Femur (tissue), 1 donor: Measurements from ENCODE around the gene CPTP.
A peak's percentile ranks its signal among the peaks of the same experiment; 100 is the strongest.
"Not testable (repeated sequence)": the region's sequence is repeated elsewhere in the genome, so short reads cannot be mapped to it uniquely, and the experiment has no call there.

Experiments
- DNase-seq: peaks from one replicate; pipeline ENCODE4 v3.0.0-alpha.2; 2017

Gene CPTP

DNA sequence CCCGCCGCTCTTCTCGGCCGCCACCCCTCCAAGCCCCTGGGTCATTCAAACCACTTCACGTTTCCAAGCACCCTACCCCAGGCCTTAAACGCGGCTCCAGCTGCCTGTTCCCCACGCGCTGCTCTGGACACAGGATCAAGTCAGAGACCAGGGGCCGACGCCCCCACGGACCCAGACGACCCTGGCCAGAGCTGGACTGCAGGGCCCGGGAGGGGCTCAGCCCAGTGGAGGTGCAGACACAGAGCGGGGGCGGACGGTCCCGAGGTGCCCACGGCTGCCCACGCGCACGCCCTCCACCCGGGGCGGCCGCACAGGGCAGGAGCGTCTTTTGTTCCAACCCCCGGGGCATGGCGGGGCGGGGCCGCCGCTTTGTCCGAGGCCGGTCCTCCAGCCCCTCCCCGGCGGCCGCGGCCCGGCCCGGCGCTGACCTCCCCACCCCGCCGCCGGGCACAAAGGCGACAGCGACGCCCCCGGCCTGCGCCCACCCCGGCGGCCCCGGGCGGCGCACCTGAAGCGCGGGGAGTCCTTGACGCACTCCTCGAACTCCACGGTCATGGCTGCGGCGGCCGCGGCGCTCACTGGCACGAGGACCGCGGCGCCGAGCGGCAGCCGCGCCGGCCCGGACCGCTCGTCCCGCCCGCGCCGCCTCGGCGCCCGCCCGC, 17.2 kb upstream of the CPTP start:
- no peak for DNase-seq

DNA sequence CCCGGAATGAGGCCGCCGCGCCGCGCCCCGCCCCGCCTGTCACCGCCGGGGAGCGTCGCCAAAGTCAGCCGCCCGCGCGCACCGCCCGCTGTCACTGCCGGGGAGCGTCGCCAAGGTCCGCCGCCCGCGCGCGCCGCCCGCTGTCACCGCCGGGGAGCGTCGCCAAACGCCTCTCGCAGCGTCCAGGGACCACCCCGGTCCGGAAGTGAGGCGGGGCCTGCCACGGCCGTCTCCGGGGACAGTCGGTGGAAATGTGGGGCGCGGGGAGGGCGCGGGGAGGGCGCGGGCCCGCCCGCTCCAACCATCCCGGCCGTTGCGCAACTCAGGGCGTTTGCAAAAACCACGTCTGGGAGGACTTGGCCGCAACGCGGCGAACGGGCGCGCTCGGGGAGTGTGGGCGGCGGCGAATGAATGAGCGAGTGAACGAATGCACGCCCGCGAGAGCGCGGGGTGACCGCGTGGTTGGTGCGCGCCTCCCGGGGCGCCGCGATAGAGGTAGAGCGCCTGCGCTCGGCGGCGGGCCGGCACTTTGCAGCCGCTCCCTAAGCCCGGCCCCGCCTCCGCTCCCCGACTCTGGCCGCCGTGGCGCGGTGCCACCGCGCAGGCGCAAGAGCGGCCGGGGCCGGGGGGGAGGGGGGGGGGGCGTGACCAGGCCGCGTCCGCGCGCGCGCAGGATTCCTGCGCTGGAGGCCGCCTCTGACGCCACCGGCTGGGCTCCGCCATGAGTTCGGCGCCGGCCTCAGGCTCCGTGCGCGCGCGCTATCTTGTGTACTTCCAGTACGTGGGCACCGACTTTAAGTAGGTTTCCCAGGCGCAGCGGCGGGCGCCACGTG, 16.5 kb upstream of the CPTP start, which contains the start of the genes ACAP3 and PUSL1:
ACAP3 (minus strand) TSS at position 8 of the 833 bp plus-strand sequence. CDS start 115 bp downstream, outside the sequence.
PUSL1 (plus strand) TSS at position 675 of the 833 bp plus-strand sequence; CDS start at position 722, 47 bp downstream.
- peak; percentile 93 for DNase-seq

DNA sequence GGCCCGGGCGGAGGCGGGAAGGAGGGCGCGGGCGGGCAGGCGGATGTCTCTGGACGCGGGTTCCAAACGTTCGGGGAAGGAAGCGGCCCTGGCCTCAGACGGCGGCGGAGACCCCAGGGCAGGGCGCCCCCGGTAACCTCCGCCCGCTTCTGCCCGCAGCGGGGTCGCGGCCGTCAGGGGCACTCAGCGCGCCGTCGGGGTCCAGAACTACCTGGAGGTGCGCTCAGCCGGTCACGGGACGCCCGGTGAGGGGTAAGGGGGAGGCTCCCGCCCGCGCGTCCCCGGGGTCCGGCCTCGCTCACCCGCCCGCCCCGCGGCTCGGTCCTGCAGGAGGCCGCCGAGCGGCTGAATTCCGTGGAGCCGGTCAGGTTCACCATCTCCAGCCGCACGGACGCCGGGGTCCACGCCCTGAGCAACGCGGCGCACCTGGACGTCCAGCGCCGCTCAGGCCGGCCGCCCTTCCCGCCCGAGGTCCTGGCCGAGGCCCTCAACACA, 15.8 kb upstream of the CPTP start:
- DNase-seq = no peak

DNA sequence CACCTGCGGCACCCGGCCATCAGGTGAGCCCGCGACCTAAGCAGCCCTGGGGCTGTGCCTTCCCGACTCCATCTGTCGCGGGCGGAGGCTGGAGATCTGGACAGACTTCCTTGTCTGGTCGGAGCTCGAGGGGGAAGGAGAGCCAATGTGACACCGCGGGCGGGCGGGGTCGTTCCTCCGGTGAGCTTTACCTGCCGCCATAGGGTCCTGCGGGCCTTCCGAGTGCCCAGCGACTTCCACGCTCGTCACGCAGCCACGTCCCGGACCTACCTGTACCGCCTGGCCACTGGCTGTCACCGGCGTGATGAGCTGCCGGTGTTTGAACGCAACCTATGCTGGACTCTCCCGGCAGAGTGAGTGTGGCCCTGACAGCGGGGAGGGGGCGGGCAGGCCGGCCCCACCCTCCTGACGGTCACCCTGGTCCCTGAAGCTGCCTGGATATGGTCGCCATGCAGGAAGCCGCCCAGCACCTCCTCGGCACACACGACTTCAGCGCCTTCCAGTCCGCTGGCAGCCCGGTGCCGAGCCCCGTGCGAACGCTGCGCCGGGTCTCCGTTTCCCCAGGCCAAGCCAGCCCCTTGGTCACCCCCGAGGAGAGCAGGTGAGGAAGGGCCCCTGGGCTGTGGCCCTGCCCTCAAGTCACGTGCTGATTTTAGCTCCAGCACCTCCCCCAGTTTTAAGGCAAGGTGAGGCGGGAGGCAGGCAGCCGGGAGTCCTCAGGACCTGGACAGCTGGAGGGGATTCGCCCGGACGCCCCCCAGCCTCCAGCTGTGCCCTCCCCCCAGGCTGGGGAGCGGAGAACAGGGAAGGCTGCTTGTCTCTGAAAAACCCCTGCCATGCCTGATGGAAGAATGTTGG, 15.1 kb upstream of the CPTP start:
- no peak for DNase-seq

DNA sequence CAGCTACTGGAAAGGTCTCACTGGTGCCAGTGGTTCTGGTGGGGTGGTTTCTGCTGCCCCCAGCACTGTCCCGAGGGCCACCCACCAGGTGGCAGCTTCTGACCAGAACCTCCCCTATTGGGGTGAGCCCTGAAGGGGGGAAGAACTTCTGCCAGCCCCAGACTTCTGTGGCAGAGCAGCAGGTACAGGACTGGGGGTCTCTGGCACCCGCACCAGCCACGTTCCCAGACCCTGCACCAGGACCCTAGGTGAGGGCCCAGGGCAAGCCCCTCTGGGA, 14.6 kb upstream of the CPTP start:
- no peak for DNase-seq

DNA sequence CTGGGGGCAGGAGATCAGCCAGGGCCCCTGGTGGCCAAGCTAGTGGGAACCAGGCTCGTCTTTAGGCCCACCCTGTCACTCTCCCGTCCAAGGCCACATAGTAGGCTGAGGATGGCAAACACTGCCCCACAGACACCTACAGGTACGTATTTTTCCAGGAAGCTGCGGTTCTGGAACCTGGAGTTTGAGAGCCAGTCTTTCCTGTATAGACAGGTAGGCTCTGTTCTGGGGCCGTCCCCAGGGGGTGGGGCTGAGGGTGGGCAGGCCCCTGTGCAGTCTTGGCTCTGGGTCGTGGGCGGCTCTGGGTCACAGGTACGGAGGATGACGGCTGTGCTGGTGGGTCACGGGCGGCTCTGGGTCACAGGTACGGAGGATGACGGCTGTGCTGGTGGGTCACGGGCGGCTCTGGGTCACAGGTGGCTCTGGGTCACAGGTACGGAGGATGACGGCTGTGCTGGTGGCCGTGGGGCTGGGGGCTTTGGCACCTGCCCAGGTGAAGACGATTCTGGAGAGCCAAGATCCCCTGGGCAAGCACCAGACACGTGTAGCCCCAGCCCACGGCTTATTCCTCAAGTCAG, 14.0 kb upstream of the CPTP start:
- DNase-seq = no peak

DNA sequence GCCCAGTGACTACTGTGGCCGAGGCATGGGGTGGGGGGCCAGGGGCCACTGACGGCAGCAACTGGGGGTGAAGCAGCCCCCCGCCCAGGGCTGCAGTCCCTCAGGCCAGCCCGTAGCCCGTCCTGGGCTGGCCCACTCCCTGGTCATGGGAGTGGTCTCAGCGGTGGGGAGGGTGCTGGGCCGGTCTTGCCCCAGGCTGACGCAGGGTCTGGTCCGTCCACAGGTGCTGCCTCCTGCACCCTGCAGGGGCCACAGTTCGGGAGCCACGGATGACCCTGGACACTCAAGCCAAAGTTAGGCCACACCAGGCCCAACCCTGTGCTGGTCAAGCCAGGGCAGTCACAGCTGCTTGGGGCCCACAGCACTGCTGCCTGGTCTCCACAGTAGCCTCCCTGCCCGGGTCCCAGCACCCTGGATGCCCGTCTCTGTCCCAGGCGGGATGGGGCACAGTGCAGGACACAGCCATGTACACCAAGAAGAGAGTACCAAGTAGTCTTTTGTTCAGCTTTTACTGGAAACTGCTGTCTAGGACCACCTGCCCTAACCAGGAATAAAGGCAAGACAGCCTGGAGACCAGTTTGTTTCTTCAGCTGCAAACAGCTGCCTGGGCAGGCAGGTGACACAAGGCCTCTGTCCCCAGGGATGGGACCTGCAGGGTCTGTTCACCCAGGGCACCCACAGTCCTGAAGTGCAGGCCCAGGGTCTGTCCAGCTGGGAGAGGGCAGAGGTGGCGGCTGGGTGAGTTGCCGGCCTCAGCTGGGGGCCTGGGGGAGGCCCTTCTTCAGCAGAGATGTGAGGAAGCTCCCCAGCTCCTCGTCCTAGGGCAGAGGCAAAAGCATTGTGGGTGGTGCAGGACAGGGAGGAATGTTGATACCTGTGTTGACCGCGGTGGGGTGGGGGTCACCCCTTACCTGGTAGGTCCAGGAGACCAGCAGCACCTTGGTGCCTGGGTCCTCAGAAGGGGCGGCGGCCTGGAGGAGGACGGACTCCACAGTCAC, 13.2 kb upstream of the CPTP start:
- no peak for DNase-seq

DNA sequence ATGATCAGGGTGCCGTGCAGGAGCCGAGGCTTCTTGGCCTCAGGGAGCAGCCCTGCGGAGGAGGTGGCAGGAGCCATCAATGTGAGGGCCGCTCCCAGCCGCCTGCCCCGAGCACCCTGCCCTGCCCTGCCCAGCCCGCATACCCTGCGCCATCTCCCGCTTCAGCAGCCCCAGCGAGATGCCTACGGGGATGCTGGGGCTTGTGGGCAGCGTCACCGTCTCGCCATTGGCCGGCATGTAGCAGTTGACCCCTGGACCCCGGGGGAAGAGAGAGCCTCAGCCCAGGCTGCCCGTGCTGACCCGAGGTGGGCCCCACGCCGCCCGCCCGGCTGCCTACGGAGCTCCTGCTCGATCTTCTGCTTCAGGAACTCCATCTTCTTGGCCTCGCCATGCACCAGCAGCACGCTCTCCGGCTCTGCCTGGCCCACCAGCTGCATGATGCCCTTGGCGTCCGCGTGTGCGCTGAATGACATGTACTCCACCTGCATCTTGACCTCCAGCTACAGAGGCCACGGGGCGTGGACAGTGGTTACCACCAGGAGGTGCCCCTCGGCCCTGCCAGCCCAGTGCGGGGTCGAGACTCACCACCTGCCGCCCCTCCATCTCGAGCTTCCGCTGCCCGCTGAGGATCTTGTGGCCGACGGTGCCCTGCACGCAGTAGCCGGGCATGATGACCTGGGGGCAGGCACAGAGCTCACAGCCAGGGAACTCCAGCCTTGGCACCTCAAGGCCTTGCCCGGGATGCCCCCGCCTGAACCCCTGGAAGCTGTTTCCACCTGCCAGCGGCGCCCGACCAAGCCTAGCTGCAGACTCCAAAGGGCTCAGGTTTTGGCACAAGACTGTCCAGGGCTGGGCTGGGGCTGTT, 11.9 kb upstream of the CPTP start:
- no peak for DNase-seq

DNA sequence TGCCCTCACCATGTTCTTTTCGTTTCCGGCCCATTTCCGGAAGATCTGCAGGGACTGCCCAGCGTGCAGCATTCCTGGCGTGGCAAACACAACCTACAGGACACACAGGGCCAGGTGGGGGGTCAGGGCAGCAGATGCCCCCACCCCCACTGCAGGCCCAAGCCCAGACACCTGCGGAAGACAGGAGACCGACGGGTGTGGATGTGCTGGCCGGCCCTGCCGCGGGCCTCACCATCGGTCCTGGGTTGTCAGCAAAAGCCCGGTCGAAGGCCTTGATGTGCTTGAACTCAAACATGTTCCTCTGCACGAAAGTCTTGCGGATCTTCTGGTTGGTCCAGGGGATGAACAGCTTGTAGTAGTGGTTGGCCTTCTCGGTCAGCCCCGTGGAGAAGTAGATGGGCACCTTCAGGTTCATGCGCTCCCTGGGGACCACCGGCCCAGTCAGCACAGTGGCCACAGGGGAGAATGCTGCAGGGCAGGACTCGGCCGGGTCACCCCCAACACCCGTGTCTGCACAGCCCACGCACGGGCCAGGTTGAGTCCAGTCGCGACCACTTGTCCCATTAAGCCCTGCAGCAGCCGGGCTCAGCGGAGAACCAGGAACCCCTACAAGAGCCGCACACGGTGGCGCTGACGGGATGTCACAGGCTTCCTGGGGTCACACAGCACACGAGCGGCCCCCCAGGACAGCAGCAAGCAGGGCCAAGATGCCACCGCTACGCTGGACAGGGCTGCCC, 10.9 kb upstream of the CPTP start:
- DNase-seq = no peak

DNA sequence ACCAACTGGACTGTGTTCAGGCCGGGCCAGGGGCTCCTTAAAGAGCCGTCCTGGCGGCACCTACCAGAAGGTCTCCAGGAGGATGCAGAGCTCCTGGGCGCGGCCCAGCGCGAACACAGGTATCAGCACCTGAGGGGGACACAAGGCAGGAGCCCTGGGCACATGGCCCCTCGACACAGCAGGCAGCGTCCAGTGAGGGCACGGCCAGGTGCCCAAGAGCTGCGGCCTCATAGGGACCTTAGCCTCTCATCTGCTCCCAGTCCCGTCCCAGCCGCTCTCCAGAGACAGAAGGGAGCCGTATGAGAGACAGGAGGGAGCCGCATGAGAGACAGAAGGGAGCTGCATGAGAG, 10.4 kb upstream of the CPTP start:
- DNase-seq = no peak

DNA sequence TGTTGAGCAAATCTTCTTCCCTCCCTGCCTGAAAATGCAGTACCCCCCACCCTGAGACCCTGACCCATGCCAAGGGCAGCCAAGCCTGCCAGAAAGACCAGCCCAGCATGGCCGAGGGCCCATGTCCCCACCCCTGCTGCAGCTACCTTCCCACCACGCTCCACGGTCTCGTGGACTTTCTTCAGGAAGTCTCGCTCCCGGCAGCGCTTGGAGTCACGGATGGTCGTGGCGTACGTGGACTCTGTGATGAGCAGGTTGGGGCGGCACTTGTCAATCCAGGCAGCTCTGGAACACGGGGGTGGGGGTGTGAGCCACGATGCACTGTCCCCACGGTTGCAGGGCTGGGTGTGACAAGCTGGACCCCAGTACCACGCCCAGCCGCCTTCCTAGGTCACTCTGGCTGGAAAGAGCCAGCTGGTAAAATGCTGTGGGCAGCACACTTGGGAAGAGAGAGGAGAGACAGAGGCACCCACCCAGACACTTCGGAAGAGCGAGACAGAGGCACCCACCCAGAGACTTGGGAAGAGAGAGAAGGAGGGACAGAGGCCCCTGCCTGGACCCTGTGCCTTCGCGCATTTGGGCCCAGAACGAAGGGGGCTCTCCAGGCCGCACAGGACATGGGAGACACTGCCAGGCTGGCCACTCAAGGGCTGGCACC, 9.8 kb upstream of the CPTP start:
- DNase-seq = no peak

DNA sequence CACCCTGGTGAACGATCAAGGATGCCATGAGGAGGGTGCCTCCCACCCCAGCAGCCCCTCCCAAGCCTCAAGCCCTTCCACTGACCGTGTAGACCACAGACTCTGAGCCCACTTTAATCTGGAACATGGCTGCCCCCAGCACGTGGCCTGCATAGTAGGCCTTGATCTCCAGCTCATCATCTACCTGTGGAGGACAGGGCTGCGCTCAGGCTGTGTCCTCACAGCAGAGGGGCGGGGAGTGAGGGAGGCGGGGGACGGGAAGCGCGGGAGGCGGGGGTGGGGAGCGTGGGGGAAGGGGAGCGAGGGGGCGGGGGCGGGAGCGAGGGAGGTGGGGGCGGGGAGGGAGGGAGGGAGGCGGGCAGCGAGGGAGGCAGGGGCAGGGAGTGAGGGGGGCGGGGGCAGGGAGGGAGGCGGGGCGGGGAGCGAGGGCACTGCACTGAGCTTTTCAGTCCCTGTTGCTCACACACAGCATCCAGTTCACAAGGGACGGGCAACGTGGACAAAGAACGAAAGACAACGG, 9.1 kb upstream of the CPTP start:
- DNase-seq = no peak

DNA sequence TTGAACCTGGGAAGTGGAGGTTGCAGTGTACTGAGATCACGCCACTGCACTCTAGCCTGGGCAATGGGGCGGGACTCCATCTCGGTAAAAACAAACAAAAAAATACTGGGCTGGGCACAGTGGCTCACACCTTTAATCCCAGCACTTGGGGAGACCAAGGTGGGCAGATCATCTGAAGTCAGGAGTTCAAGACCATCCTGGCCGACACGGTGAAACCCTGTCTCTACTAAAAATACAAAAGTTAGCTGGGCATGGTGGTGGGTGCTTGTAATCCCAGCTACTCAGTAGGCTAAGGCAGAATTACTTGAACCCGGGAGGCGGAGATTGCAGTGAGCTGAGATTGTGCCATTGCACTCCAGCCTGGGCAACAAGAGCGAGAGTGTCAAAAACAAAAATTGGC, 8.4 kb upstream of the CPTP start:
- not testable (repeated sequence) for DNase-seq

DNA sequence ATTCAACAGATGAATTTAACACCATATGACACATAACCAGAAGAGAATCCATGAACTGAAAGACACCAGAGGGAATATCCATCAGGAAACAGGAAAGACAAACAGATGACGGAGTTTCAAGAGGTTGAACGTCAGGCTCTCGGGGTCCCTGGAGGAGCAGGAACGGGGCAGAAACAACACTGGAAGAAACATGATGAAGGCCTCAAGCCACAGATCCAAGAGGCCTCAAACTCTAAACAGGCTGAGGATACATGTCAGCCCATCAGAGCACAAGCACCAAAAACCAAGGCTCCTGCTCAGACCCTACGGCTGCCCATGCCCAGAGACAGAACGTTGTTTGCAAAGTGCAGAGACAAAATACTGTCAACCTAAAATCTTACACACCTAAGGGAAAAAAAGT, 7.2 kb upstream of the CPTP start:
- no peak for DNase-seq

DNA sequence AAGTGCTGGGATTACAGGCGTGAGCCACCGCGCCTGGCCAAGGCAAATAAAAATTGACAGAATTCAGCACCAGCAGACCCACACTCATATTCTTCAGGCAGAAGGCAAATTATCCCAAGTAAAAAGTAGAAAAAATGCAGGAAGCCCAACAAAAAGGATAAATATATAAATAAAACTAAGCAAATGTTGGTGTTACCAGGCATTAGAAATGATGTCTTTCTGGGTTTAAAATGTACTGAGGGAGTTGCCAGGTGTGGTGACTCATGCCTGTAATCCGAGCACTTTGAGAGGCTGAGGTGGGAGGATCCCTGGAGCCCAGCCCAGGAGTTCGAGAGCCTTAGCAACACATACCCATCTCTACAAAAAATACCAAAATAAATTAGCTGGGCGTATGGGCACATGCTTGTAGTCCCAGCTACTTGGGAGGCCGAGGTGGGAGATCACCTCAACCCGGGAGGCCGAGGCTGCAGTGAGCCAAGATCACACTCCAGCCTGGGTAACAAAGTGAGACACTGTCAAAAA, 6.4 kb upstream of the CPTP start:
- peak; percentile 78 for DNase-seq

DNA sequence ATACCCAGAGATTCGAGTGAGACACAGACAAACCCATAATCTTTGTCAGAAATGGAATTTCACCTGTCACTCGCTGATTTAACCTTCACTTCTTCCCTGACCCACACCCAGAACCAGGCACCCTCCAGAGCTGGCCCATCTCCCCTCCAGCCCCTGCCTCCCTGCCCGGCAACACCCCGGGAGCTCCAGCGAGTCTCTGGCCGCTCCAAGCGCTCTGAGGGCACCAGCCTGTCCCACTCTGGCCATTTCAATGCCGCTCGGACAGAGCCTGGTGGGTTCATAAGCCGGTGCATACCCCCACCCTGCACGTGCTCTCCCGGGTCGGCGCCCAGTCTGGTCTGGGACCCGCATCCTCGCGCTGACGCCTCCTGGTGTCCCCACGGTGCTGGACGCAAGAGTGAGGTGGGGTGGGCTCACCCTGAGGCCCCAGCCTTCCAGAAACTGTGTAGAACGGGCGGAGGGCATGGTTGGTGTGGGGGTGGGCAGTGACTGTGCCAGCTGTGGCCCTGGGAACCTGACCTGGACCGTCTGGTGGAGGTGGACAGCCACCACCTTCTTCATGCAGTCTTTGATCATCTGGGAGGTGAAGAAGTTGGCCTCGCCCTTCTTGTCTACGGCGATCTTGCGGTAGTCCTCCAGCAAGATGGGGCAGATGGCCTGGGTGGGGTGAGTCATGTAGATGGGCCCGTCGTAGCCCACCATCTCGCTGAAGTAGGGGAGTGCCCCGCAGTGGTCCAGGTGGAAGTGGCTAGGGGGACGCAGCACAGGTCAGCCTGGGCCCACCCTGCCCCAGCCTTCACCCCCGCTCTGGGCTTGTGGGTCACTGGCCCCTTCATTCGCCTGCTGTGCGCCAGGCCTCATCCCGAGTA, 5.6 kb upstream of the CPTP start:
- no peak for DNase-seq

DNA sequence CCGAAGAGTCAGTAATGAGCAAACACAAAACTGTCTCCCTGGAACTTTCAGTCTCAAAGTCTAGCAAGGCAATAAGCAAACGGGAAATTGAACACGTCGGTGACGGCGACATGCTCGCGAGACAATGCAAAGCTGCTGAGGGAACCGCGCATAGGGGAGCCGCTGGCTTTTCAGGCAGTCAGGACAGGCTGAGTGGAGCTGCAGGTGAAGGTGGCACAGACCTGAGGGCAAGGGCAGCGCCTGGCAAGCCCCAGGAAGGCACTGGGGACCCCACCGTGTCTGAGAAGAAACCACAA, 5.0 kb upstream of the CPTP start:
- no peak for DNase-seq
